GM12801 (cell line): Measurements from ENCODE around the gene MAPK4.

ENCODE experiments used
- TF ChIP-seq, protein P1 (sequence below): IDR thresholded peaks from one replicate; pipeline ENCODE4 v1.5.1; 2011; ENCODE audit warnings: control low read depth; ENCODE audit not compliant: insufficient read length; ENCODE audit errors: extremely low read depth

MAPK4 gene

GRCh38 chr18:50573679-50574078 lies 13.8 kb downstream of the MAPK4 start:
- TF ChIP-seq, protein P1, sequence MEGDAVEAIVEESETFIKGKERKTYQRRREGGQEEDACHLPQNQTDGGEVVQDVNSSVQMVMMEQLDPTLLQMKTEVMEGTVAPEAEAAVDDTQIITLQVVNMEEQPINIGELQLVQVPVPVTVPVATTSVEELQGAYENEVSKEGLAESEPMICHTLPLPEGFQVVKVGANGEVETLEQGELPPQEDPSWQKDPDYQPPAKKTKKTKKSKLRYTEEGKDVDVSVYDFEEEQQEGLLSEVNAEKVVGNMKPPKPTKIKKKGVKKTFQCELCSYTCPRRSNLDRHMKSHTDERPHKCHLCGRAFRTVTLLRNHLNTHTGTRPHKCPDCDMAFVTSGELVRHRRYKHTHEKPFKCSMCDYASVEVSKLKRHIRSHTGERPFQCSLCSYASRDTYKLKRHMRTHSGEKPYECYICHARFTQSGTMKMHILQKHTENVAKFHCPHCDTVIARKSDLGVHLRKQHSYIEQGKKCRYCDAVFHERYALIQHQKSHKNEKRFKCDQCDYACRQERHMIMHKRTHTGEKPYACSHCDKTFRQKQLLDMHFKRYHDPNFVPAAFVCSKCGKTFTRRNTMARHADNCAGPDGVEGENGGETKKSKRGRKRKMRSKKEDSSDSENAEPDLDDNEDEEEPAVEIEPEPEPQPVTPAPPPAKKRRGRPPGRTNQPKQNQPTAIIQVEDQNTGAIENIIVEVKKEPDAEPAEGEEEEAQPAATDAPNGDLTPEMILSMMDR = no peak

GRCh38 chr18:50578030-50578429 lies 18.1 kb downstream of the MAPK4 start:
- TF ChIP-seq, protein P1 = no peak

DNA sequence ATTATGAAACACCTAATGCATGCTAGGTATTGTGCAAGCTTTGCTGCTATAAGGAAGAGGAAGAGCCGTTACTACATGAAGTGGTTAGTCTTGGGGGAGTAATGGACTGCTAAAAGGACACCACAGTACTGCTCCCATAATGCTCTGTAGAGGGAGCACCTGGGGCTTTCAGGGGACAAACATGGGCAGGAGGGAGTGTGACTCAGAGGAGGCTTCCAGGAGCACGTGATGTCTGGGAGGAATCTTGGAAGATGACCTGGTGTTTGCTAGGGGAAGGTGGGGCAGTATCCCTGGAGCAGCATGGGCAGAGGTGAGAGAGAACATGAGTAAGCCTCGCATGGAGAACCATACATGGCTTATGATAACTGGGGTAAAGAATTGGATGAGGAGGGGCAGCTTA lies 18.8 kb downstream of the MAPK4 start:
- TF ChIP-seq, protein P1 = no peak

DNA sequence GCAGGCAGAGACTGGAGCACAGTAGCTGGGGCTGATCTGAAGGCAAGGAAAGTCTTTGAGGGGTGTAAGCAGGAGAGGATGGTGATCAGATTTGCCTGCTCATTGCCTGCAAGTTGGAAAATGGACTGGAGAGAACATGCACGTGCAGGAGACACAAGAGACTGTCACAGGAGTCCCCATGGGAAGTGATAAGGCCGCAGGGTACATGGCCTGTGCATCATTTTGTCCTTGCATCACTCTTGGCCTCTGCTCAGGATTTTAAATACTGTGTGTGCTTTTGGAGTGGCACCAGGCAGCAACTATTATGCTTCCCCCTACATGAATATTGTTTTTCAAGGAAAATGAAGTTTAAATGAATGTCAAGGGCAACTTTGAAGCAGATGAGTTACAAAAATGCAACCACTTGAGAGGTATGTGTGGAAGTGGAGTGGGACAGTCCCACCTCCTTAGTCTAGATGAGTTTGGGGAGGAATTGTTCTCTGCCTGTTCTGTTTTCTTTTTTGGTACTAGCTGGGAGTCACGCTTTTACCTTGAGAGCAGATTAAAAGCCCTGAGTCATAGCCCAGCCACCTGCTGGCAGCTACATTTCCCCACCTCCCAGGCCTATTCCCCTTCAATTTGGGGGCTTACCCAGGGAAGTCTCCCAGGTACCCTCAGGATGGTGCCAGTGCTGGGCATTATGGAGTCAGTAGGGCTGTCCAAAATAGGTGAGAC lies 19.3 kb downstream of the MAPK4 start:
- TF ChIP-seq, protein P1 = no peak

DNA sequence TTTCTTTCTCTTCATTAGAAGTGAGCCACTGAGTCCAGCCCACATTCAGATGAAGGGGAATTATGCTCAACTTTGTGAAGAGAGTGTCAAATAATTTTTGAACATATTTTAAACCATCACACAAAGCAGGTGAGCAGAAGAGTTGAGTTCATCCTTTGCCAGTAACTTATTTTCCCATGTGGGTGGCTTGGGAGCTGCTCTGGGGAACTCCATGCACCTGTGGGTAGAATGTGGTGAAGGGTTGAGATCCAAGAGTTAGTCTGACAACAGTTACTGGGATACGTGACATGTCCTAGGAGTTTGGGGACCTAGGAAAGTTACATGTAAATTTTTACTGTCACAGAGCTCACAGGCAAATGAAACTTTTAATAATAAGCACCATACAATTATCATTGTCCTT lies 21.6 kb downstream of the MAPK4 start:
- TF ChIP-seq, protein P1 = no peak

- TF ChIP-seq, protein P1 = no peak
Measured at GRCh38 chr18:50582500-50582899, 22.6 kb downstream of the MAPK4 start.

DNA sequence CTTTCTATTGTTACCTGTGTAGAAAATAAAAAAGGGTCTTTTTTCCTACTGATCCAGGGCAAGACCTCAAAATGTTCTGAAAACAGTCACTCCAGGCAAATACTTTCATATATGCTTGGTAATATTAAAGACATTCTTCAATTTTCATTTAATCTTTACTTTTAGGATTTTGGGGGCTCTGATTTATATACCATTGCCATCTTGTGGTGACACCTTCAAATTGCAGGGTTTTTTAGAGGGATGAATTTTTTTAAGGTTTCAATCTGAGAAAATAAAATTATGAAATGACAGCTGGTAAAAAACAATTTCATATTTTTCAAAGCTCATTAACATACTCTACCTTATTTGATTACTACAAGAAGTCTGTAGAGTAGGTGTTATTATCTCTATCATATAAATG lies 26.8 kb downstream of the MAPK4 start:
- TF ChIP-seq, protein P1 = no peak

- TF ChIP-seq, protein P1 = no peak
Measured at GRCh38 chr18:50590593-50590992, 30.7 kb downstream of the MAPK4 start.
